ENCODE results near the gene CACNA1E.

The CACNA1E gene

DNA sequence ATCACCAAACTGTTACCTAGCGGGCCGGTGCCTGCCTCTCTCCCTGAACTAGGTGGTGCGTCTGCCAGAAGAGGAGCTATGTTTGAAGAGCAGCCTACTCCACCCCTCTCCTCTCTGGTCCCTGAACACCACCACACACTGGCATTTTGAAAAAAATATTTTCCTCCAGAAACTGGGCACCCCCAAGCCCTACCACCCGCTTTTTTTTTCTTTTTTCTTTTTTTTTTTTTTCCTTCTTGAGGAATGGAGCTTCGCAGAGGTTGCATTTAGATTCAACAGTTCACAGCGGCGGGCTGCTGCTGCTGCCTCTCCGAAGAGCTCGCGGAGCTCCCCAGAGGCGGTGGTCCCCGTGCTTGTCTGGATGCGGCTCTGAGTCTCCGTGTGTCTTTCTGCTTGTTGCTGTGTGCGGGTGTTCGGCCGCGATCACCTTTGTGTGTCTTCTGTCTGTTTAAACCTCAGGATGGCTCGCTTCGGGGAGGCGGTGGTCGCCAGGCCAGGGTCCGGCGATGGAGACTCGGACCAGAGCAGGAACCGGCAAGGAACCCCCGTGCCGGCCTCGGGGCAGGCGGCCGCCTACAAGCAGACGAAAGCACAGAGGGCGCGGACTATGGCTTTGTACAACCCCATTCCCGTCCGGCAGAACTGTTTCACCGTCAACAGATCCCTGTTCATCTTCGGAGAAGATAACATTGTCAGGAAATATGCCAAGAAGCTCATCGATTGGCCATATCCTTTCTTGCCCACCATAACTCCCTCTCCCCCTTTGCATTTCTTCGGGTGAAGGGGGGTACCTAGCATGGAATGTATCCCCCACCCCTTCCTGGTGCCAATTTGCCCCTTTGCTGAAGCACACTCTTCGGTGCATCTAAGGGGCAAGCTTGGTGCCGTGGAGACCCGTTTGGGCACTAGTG is at the start of gene CACNA1E:
CACNA1E (plus strand) TSS at position 233 of the 911 bp plus-strand sequence; CDS start at position 461, 228 bp downstream.
- Histone ChIP-seq H3K9me3 (ENCODE audit: low read length) (no peaks in the 10 kb centered on the region), H3K4me1 (ENCODE audit: insufficient read depth, low read length) (no peaks in the 10 kb centered on the region), H3K4me3 (ENCODE audit: low read length) (peak within 1 kb of the TSS; percentile 23), H3K27me3 (ENCODE audit: insufficient read depth, low read length) (peaks cover 85% of the 10 kb centered on the region), H2AFZ (ENCODE audit: low read depth, low read length) (no peak within 1 kb of the TSS), H3K36me3 (ENCODE audit: insufficient read depth, low read length) (no peaks in the 10 kb centered on the region)

DNA sequence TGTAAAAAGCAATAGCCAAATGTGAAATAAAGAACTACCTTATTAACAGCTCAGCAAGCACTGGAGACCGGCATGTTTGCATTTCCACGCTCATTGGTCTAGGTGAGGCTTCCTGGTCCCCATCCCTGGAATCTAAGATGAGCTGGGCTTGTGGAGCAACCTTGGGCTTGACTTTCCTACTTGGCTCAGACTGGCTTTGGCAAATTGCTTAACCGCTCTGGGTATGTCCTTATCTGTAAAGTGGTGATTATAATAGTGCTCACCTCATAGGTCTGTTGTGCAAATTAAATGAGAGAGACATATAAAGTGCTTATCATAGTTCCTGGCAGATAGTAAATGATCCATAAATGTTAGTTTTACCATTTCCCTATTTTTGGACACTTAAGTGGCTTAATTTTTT is 49.4 kb upstream of the CACNA1E start:
- Histone ChIP-seq H3K27me3 (ENCODE audit: insufficient read depth, low read length) (no peaks in the 10 kb centered on the region), H3K36me3 (ENCODE audit: insufficient read depth, low read length) (no peaks in the 10 kb centered on the region), H3K9me3 (ENCODE audit: low read length) (no peaks in the 10 kb centered on the region), H3K4me3 (ENCODE audit: low read length) (no peak overlapping the region), H3K4me1 (ENCODE audit: insufficient read depth, low read length) (no peaks in the 10 kb centered on the region), H2AFZ (ENCODE audit: low read depth, low read length) (no peak overlapping the region)

DNA sequence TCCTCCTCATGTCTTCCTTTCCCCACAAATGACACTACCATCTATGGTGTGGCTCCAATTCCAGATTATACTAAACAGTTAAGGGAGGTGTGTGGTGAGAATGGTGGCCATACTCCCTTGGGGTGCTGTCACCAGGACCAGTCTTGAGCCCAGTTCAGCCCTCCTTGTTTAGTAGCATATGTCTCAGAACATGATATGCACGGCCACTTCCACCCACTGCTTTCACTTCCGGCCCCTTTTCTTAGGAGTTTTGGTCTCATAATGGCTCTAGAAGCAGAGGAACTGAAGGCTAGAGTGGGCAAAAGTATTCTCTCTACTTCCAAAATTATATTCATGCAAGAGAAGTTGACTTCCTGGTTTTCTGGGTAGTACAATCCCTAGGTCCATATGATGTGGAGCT is 45.3 kb upstream of the CACNA1E start:
- Histone ChIP-seq H3K36me3 (ENCODE audit: insufficient read depth, low read length) (no peaks in the 10 kb centered on the region), H3K27me3 (ENCODE audit: insufficient read depth, low read length) (no peaks in the 10 kb centered on the region), H3K4me3 (ENCODE audit: low read length) (no peak overlapping the region), H3K4me1 (ENCODE audit: insufficient read depth, low read length) (no peaks in the 10 kb centered on the region), H2AFZ (ENCODE audit: low read depth, low read length) (no peak overlapping the region), H3K9me3 (ENCODE audit: low read length) (no peaks in the 10 kb centered on the region)

DNA sequence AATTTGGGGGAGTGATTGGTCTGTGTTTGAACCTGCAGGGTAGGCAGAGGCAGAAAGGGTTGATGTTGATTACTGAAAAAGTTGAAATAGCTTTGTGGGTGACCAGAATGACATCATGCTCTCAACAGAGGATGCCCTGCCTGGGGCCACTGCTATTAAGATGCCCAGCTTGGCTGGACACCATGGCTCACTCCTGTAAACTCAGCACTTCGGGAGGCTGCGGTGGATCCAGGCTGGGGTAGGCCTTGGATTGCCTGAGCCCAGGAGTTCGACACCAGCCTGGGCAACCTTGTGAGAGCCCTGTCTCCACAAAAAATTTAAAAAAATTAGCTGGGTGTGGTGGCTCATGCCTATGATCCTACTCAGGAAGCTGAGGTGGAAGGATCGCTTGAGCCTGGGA is 42.8 kb upstream of the CACNA1E start:
- Histone ChIP-seq H3K36me3 (ENCODE audit: insufficient read depth, low read length) (no peaks in the 10 kb centered on the region), H3K4me3 (ENCODE audit: low read length) (no peak overlapping the region), H3K9me3 (ENCODE audit: low read length) (no peaks in the 10 kb centered on the region), H3K4me1 (ENCODE audit: insufficient read depth, low read length) (no peaks in the 10 kb centered on the region), H2AFZ (ENCODE audit: low read depth, low read length) (no peak overlapping the region), H3K27me3 (ENCODE audit: insufficient read depth, low read length) (no peaks in the 10 kb centered on the region)

DNA sequence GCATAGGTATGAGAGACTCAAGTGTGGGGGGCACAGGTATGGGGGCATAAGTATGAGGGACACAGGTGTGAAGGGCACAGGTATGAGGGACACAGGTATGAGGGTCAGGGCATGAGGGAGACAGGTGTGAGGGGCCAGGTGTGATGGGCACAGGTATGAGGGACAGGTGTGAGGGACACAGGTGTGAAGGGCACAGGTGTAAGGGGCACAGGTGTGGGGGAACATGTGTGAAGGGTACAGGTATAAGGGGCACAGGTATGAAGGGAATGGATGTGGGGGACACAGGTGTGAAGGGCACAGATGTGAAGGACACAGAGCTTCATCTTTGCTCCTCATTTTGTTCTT is 41.2 kb upstream of the CACNA1E start:
- no peak overlapping the region for H3K4me3 ChIP-seq (ENCODE audit: low read length)
- H3K27me3 ChIP-seq (ENCODE audit: insufficient read depth, low read length): no peaks in the 10 kb centered on the region
- H3K36me3 ChIP-seq (ENCODE audit: insufficient read depth, low read length): no peaks in the 10 kb centered on the region
- no peaks in the 10 kb centered on the region for H3K4me1 ChIP-seq (ENCODE audit: insufficient read depth, low read length)
- H3K9me3 ChIP-seq (ENCODE audit: low read length): no peaks in the 10 kb centered on the region
- H2AFZ ChIP-seq (ENCODE audit: low read depth, low read length): no peak overlapping the region

DNA sequence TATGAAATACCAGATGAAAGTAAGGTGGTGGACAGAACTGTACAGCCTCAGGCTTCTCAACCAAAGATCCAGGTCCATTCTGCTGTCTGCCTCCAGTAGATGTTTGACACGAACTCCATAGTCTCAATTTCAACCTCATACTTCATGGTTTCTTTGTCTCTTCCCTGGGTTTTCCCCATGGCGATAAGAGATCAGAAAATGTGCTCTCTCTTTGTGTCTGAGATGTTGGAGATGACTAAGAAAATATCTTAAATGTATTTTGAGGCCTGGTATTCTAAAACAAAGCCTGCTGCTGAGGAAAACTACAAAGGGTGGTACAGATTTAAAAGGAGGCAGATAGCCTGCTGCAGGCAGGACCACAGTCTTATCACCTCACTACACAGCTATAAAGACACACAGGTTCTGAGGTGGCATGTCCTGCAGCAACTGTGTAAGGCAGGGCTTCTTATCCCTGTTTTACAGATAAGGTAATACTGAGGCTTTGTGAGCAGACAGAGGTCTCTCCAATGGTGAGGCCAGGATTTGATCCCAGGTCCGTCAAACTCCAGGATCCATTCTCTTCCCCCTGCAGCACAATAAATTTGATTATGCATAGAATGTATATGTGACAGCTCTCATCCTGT is 40.0 kb upstream of the CACNA1E start:
- Histone ChIP-seq H3K36me3 (ENCODE audit: insufficient read depth, low read length) (no peaks in the 10 kb centered on the region), H3K9me3 (ENCODE audit: low read length) (no peaks in the 10 kb centered on the region), H3K4me3 (ENCODE audit: low read length) (no peak overlapping the region), H3K4me1 (ENCODE audit: insufficient read depth, low read length) (no peaks in the 10 kb centered on the region), H3K27me3 (ENCODE audit: insufficient read depth, low read length) (no peaks in the 10 kb centered on the region), H2AFZ (ENCODE audit: low read depth, low read length) (no peak overlapping the region)

DNA sequence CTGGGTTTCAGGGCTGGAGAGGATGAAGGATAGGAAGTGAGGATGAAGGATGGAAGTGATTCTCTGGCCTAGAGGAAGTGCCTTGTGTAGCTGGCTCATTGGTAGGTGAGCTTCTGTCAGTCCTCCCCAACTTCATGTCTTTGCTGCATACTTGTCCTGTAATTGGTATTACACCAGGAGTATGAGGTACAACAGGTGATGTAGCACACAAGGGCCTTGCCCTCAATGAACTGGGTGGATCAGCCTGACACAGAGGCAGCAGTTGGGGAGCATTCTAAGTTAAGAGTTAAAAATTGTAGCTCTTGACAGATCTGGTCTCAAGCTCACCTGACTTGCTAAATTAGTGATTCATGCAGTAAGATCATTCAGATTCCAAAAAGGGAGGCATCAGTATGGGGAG is 37.9 kb upstream of the CACNA1E start:
- Histone ChIP-seq H3K4me3 (ENCODE audit: low read length) (no peak overlapping the region), H3K4me1 (ENCODE audit: insufficient read depth, low read length) (no peaks in the 10 kb centered on the region), H3K36me3 (ENCODE audit: insufficient read depth, low read length) (no peaks in the 10 kb centered on the region), H3K9me3 (ENCODE audit: low read length) (no peaks in the 10 kb centered on the region), H2AFZ (ENCODE audit: low read depth, low read length) (no peak overlapping the region), H3K27me3 (ENCODE audit: insufficient read depth, low read length) (no peaks in the 10 kb centered on the region)

DNA sequence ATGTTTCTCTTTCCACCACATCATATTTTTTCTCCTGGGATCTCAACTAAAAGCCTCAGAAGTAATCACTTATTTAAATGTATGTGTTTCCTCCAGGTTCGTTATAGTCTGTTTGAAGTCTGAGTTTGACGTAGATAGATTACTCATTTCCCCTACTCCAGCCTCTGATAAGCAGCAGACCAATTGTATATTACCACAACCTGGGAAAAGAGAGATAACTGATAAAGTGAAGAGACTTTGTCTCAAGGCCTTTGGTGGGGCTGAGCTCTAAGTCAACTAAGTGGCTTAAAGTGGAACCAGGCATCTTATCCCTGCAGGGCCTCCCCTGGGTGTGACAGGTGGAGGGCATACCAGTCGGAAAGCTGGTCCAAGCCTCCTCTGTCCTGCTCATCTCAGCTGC is 34.9 kb upstream of the CACNA1E start:
- no peaks in the 10 kb centered on the region for H3K4me1 ChIP-seq (ENCODE audit: insufficient read depth, low read length)
- H3K36me3 ChIP-seq (ENCODE audit: insufficient read depth, low read length): no peaks in the 10 kb centered on the region
- H3K27me3 ChIP-seq (ENCODE audit: insufficient read depth, low read length): no peaks in the 10 kb centered on the region
- H3K4me3 ChIP-seq (ENCODE audit: low read length): no peak overlapping the region
- H2AFZ ChIP-seq (ENCODE audit: low read depth, low read length): no peak overlapping the region
- no peaks in the 10 kb centered on the region for H3K9me3 ChIP-seq (ENCODE audit: low read length)

DNA sequence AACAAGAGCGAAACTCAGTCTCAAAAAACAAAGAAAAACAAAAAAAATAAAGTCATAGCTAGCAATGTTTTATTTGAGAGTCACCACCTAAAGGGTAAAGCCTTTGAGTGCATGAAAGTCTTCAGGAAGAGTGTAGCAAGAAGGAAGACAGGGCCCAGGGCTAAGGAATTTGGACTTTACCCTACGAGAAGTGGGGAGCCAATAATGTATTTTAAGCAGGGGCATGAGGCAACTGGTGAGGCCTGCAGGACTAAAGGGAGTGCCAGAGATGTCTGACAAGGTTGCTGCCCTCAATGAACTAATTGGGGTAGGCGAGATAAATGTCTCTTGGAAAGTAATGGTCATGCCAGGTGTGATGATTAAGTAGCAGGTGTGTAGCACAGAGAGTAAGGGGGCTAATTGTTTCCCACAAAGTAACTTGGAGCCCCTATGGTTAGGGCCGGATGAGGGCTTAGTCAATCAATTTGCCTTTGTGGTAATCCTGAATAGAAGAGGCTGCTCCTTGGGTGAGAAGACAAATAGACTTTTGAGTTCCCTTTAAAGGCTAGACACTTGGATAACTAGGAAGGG is 31.6 kb upstream of the CACNA1E start:
- no peaks in the 10 kb centered on the region for H3K36me3 ChIP-seq (ENCODE audit: insufficient read depth, low read length)
- H3K9me3 ChIP-seq (ENCODE audit: low read length): no peaks in the 10 kb centered on the region
- H3K4me3 ChIP-seq (ENCODE audit: low read length): no peak overlapping the region
- no peaks in the 10 kb centered on the region for H3K4me1 ChIP-seq (ENCODE audit: insufficient read depth, low read length)
- no peak overlapping the region for H2AFZ ChIP-seq (ENCODE audit: low read depth, low read length)
- H3K27me3 ChIP-seq (ENCODE audit: insufficient read depth, low read length): no peaks in the 10 kb centered on the region

DNA sequence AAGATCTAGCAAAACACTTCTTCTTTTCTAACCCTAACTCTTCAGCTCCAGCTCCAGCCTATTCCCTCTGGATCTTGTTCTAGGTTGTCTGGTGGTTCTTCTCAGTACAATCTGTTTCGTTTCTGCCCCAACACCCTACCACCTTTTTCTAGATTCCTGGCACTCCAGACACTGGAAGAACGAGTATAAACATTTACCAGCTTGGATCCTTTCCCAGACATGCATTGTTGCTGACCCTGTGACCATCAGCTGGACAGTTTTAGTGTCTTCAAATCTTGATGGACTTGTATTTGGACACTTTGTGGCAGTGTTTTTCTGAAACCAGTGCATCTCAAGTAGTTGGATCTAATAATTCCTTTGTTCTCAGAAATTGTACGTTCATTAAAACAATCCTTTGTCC is 30.6 kb upstream of the CACNA1E start:
- no peaks in the 10 kb centered on the region for H3K9me3 ChIP-seq (ENCODE audit: low read length)
- no peaks in the 10 kb centered on the region for H3K36me3 ChIP-seq (ENCODE audit: insufficient read depth, low read length)
- H3K4me1 ChIP-seq (ENCODE audit: insufficient read depth, low read length): no peaks in the 10 kb centered on the region
- no peak overlapping the region for H2AFZ ChIP-seq (ENCODE audit: low read depth, low read length)
- H3K4me3 ChIP-seq (ENCODE audit: low read length): no peak overlapping the region
- H3K27me3 ChIP-seq (ENCODE audit: insufficient read depth, low read length): no peaks in the 10 kb centered on the region

DNA sequence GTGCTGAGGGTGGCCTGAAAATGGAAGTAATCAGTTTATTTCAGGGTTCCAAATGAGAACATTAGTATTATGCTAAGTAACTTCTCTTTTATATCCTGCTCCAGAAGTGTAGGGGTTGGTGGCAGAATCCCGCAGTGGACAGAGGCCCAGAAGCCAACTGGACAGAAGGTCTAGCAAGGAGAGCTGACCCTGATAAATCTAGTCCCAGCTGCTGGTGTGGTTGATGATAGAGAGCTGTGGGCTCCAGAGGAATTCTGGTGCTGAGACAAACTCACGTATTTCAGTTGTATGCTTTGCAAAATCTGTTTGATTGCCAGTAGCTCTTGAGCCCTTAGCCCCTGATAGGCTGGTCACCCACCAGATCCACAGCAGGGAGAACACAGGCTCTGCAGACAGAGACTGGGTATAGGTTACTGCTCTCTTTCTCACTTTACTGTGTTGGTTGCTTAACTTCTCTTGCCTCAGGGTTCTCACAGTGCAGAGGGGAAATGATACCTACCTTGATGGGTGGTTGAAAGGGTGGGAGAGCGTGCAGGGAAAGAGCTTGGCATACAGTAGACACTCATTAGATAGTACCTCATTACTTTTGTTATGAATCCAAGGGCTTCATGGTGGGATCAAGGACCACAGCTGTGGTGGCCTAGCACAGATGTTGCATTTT is 29.6 kb upstream of the CACNA1E start:
- no peaks in the 10 kb centered on the region for H3K4me1 ChIP-seq (ENCODE audit: insufficient read depth, low read length)
- no peaks in the 10 kb centered on the region for H3K9me3 ChIP-seq (ENCODE audit: low read length)
- H3K36me3 ChIP-seq (ENCODE audit: insufficient read depth, low read length): no peaks in the 10 kb centered on the region
- no peak overlapping the region for H2AFZ ChIP-seq (ENCODE audit: low read depth, low read length)
- H3K4me3 ChIP-seq (ENCODE audit: low read length): no peak overlapping the region
- H3K27me3 ChIP-seq (ENCODE audit: insufficient read depth, low read length): no peaks in the 10 kb centered on the region

DNA sequence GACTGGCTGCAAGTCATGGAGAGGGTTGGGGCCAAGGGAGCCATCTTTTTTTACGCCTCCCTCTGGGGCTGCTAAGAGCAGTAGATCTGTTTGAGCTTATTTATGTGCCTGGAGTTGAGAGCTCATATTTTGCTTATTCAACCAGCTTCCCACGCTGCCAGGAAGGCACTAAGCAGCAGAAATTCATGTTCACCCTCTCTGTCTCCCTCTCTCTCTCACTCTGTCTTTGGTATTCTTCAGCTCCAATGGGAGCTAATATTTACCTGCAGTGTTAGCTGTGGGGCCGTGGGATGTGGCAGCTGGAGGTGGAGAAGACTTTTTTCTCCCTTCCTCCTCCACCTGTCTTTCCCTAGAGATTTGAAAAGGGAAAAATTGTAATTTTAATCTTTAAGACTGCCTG is 26.8 kb upstream of the CACNA1E start:
- H3K4me1 ChIP-seq (ENCODE audit: insufficient read depth, low read length): no peaks in the 10 kb centered on the region
- H3K27me3 ChIP-seq (ENCODE audit: insufficient read depth, low read length): no peaks in the 10 kb centered on the region
- H3K36me3 ChIP-seq (ENCODE audit: insufficient read depth, low read length): no peaks in the 10 kb centered on the region
- no peaks in the 10 kb centered on the region for H3K9me3 ChIP-seq (ENCODE audit: low read length)
- H3K4me3 ChIP-seq (ENCODE audit: low read length): no peak overlapping the region
- H2AFZ ChIP-seq (ENCODE audit: low read depth, low read length): no peak overlapping the region

DNA sequence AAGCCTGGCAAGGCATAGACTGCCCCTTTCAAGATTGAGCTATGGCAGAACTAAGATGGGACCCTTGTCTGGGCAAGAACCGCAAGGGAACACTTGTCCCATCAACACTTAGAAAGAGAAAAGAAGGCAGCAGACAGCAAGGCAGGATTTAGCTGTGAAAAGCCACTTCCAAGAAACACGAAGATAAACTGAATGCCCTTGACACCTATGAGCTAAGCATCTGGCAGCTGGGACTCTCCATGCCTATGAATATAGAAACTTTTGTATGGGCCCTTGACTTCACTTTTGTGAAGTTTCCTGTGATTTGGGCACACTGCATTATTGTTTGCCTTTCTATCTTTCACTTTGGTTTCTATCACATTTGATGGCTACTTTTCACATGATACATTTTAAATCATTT is 24.9 kb upstream of the CACNA1E start:
- no peaks in the 10 kb centered on the region for H3K36me3 ChIP-seq (ENCODE audit: insufficient read depth, low read length)
- no peaks in the 10 kb centered on the region for H3K27me3 ChIP-seq (ENCODE audit: insufficient read depth, low read length)
- no peak overlapping the region for H3K4me3 ChIP-seq (ENCODE audit: low read length)
- H3K4me1 ChIP-seq (ENCODE audit: insufficient read depth, low read length): no peaks in the 10 kb centered on the region
- H3K9me3 ChIP-seq (ENCODE audit: low read length): no peaks in the 10 kb centered on the region
- no peak overlapping the region for H2AFZ ChIP-seq (ENCODE audit: low read depth, low read length)

Measured in neuron (in vitro differentiated cells).